MM.1S (cell line): ENCODE results near the gene CYFIP1.

ENCODE experiments used
- DNase-seq: peaks from one replicate; pipeline ENCODE4 v3.0.0-alpha.2; 2015
- H2AFZ ChIP-seq: fragments of 300-600 bp; sonication (generic); 2 replicates; pipeline ENCODE4 v1.6.0; 2016; ENCODE audit warnings: antibody characterized with exemption, low read length
- H3F3A ChIP-seq: fragments of 300-600 bp; sonication (generic); 2 replicates; pipeline ENCODE4 v1.6.1; 2016; ENCODE audit warnings: mild to moderate bottlenecking, antibody characterized with exemption, low read length, moderate library complexity, mixed read lengths; ENCODE audit not compliant: insufficient read depth
- H3K27ac ChIP-seq: fragments of 300-600 bp; sonication (generic); 2 replicates; pipeline ENCODE4 v1.5.1; 2016; ENCODE audit warnings: mild to moderate bottlenecking, low read length
- H3K27me3 ChIP-seq: fragments of 300-600 bp; sonication (generic); replicated peaks from 2 replicates; pipeline ENCODE4 v1.6.0; 2016; ENCODE audit warnings: low read length; ENCODE audit not compliant: insufficient read depth
- H3K36me3 ChIP-seq: fragments of 300-600 bp; sonication (generic); replicated peaks from 2 replicates; pipeline ENCODE4 v1.6.1; 2016; ENCODE audit warnings: mild to moderate bottlenecking, low read length, mixed read lengths; ENCODE audit not compliant: insufficient read depth
- H3K4me1 ChIP-seq: fragments of 300-600 bp; sonication (generic); 2 replicates; pipeline ENCODE4 v1.6.1; 2016; ENCODE audit warnings: low read length, mixed read lengths
- H3K4me2 ChIP-seq: fragments of 300-600 bp; sonication (generic); 2 replicates; pipeline ENCODE4 v1.6.0; 2016; ENCODE audit warnings: low read depth, low read length
- H3K4me3 ChIP-seq: fragments of 300-600 bp; sonication (generic); 2 replicates; pipeline ENCODE4 v1.5.1; 2016; ENCODE audit warnings: low read length, mixed read lengths
- H3K79me2 ChIP-seq: fragments of 300-600 bp; sonication (generic); 2 replicates; pipeline ENCODE4 v1.6.1; 2016; ENCODE audit warnings: mixed run types, low read length, mixed read lengths
- H3K9ac ChIP-seq: fragments of 300-600 bp; sonication (generic); 2 replicates; pipeline ENCODE4 v1.6.1; 2016; ENCODE audit warnings: low read length, mixed read lengths
- H3K9me2 ChIP-seq: fragments of 300-600 bp; sonication (generic); replicated peaks from 2 replicates; pipeline ENCODE4 v1.6.1; 2016; ENCODE audit warnings: mild to moderate bottlenecking, low read length, mixed read lengths; ENCODE audit not compliant: insufficient read depth
- H3K9me3 ChIP-seq: fragments of 300-600 bp; sonication (generic); replicated peaks from 2 replicates; pipeline ENCODE4 v1.6.1; 2016; ENCODE audit warnings: mild to moderate bottlenecking, low read length, mixed read lengths; ENCODE audit not compliant: insufficient read depth
- H4K20me1 ChIP-seq: fragments of 300-600 bp; sonication (generic); 2 replicates; pipeline ENCODE4 v1.6.1; 2016; ENCODE audit warnings: mild to moderate bottlenecking, low read length, moderate library complexity, mixed read lengths; ENCODE audit not compliant: insufficient read depth
- EZH2 ChIP-seq: fragments of 300-600 bp; sonication (generic); optimal IDR thresholded peaks from 2 replicates; pipeline ENCODE3; 2017; ENCODE audit warnings: low read depth, mild to moderate bottlenecking, antibody characterized with exemption, low read length, mixed read lengths
- EZH2phosphoT487 ChIP-seq: fragments of 300-600 bp; sonication (generic); IDR thresholded peaks from 2 replicates; pipeline ENCODE4 v1.6.1; 2018; ENCODE audit warnings: antibody characterized with exemption, low read length
- TF ChIP-seq, protein P1 (sequence below): fragments of 300-600 bp; sonication (generic); IDR thresholded peaks from 2 replicates; pipeline ENCODE4 v1.5.1; 2016; ENCODE audit warnings: antibody characterized with exemption, low read length, mixed read lengths

Gene CYFIP1

GRCh38 chr15:22915866-22916515, 64.2 kb downstream of the CYFIP1 start:
- Histone ChIP-seq H3K4me2 (no peak overlapping the region), H3K79me2 (no peaks in the 10 kb centered on the region), H3K9me2 (no peaks in the 10 kb centered on the region), H3K4me3 (no peak overlapping the region), H3F3A (no peaks in the 10 kb centered on the region), H3K27ac (no peak overlapping the region), H2AFZ (no peak overlapping the region), H3K4me1 (no peaks in the 10 kb centered on the region), H3K9ac (no peak overlapping the region), H4K20me1 (no peaks in the 10 kb centered on the region), H3K27me3 (no peaks in the 10 kb centered on the region), H3K9me3 (no peaks in the 10 kb centered on the region), H3K36me3 (no peaks in the 10 kb centered on the region)
- DNase-seq: no peak
- no peak for TF ChIP-seq EZH2
- TF ChIP-seq EZH2phosphoT487: no peak
- TF ChIP-seq, protein P1, sequence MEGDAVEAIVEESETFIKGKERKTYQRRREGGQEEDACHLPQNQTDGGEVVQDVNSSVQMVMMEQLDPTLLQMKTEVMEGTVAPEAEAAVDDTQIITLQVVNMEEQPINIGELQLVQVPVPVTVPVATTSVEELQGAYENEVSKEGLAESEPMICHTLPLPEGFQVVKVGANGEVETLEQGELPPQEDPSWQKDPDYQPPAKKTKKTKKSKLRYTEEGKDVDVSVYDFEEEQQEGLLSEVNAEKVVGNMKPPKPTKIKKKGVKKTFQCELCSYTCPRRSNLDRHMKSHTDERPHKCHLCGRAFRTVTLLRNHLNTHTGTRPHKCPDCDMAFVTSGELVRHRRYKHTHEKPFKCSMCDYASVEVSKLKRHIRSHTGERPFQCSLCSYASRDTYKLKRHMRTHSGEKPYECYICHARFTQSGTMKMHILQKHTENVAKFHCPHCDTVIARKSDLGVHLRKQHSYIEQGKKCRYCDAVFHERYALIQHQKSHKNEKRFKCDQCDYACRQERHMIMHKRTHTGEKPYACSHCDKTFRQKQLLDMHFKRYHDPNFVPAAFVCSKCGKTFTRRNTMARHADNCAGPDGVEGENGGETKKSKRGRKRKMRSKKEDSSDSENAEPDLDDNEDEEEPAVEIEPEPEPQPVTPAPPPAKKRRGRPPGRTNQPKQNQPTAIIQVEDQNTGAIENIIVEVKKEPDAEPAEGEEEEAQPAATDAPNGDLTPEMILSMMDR: no peak

DNA sequence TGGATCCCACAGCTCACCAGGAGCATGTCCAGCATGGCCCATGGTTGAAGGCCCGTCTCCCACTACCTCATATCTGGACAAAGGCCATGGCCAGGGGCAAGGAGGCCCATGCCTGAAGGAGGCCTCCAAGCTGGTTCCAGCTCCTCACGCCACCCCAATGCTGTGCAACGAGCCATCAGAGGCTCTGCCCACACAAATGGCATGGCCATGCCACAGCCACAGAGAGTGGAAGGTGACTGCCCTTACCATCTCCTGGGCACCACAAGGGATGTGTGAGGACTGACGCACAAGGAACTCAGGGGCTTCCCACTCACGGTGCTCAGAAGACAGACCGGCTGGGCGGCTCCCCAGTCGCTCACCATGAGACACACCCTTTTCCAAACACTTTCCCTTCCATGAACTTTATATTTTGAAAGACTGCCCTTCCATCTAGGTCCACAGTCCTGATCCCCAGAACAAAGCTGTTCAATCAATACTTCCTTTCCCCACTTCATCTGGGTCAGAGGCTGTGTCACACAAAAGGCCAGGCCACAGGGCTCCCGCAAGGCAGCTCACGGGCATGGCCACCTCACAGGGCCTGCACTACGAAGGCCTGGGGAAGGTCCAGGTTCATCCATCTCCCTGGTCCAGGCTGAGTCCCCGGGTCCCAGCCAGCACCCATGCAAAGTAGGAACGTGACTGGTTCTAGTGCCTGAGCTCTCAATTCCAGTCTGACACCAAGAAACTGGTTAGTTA, 66.4 kb downstream of the CYFIP1 start:
- TF ChIP-seq EZH2 (no peak), EZH2phosphoT487 (no peak)
- TF ChIP-seq, protein P1: no peak
- Histone ChIP-seq H3K27me3 (no peaks in the 10 kb centered on the region), H3K36me3 (no peaks in the 10 kb centered on the region; the same call in 1 of the 2 replicates), H3K9me3 (no peaks in the 10 kb centered on the region), H2AFZ (no peak overlapping the region), H3F3A (no peaks in the 10 kb centered on the region), H3K9ac (no peak overlapping the region), H3K79me2 (no peaks in the 10 kb centered on the region), H4K20me1 (no peaks in the 10 kb centered on the region), H3K4me2 (no peak overlapping the region), H3K4me1 (no peaks in the 10 kb centered on the region), H3K4me3 (no peak overlapping the region), H3K9me2 (no peaks in the 10 kb centered on the region), H3K27ac (no peak overlapping the region)
- DNase-seq: no peak

GRCh38 chr15:22912256-22912655, 67.9 kb downstream of the CYFIP1 start:
- no peak overlapping the region for H2AFZ ChIP-seq
- H3K4me2 ChIP-seq: no peak overlapping the region
- H3K36me3 ChIP-seq: no peaks in the 10 kb centered on the region; the same call in 1 of the 2 replicates
- DNase-seq: no peak
- H3F3A ChIP-seq: no peaks in the 10 kb centered on the region
- H3K27me3 ChIP-seq: no peaks in the 10 kb centered on the region
- H3K9me2 ChIP-seq: no peaks in the 10 kb centered on the region
- TF ChIP-seq EZH2 (no peak), EZH2phosphoT487 (no peak)
- TF ChIP-seq, protein P1: no peak
- no peaks in the 10 kb centered on the region for H3K4me1 ChIP-seq
- no peak overlapping the region for H3K27ac ChIP-seq
- no peak overlapping the region for H3K9ac ChIP-seq
- H3K4me3 ChIP-seq: no peak overlapping the region
- no peaks in the 10 kb centered on the region for H3K79me2 ChIP-seq
- H3K9me3 ChIP-seq: no peaks in the 10 kb centered on the region
- H4K20me1 ChIP-seq: no peaks in the 10 kb centered on the region
